Stimulated activated memory B cell treated with anti-CD40 and anti-IgM and Interleukin-4, amounts not matched to agents 10 μg/mL and 1 μg/mL and 100 μg/mL, for 72 hours (primary cell): Measurements from ENCODE around the gene IER3.
"Not testable (repeated sequence)": the region's sequence is repeated elsewhere in the genome, so short reads cannot be mapped to it uniquely, and the experiment has no call there.

Experiments used
- ATAC-seq: fragments of 150-1000 bp; cut with Tn5 transposase; 2 replicates; pipeline ENCODE4 v1.10.0; 2021
- H3K27ac Mint-ChIP-seq: one replicate; pipeline ENCODE4 v1.8.0; 2022; ENCODE audit warnings: mild to moderate bottlenecking, mixed read lengths
- H3K27me3 Mint-ChIP-seq: one replicate; pipeline ENCODE4 v1.8.0; 2022; ENCODE audit warnings: mixed read lengths
- H3K36me3 Mint-ChIP-seq: one replicate; pipeline ENCODE4 v1.8.0; 2022; ENCODE audit warnings: mixed read lengths
- H3K4me1 Mint-ChIP-seq: one replicate; pipeline ENCODE4 v1.8.0; 2022; ENCODE audit warnings: mixed read lengths
- H3K4me3 Mint-ChIP-seq: one replicate; pipeline ENCODE4 v1.8.0; 2022; ENCODE audit warnings: mild to moderate bottlenecking, moderate library complexity, mixed read lengths
- H3K9me3 Mint-ChIP-seq: one replicate; pipeline ENCODE4 v1.8.0; 2022; ENCODE audit warnings: mixed read lengths

The IER3 gene

GRCh38 chr6:30724906-30725667 is 19.3 kb downstream of the IER3 start:
- H3K36me3 Mint-ChIP-seq, result peaks cover 57% of the 10 kb centered on the region
- H3K27ac Mint-ChIP-seq, result peak overlapping the region; percentile 3
- no peaks in the 10 kb centered on the region for H3K9me3 Mint-ChIP-seq
- no peaks in the 10 kb centered on the region for H3K27me3 Mint-ChIP-seq
- ATAC-seq, result no peak
- H3K4me3 Mint-ChIP-seq, result peak overlapping the region; percentile 1
- peaks cover 42% of the 10 kb centered on the region for H3K4me1 Mint-ChIP-seq

GRCh38 chr6:30723843-30724741 is 20.3 kb downstream of the IER3 start:
- Mint-ChIP-seq H3K4me1 (peaks cover 45% of the 10 kb centered on the region), H3K27ac (peak overlapping the region; percentile 3), H3K4me3 (peak overlapping the region; percentile 52), H3K36me3 (peaks cover 54% of the 10 kb centered on the region)
- not testable (repeated sequence) for H3K27me3 Mint-ChIP-seq, H3K9me3 Mint-ChIP-seq, ATAC-seq

DNA sequence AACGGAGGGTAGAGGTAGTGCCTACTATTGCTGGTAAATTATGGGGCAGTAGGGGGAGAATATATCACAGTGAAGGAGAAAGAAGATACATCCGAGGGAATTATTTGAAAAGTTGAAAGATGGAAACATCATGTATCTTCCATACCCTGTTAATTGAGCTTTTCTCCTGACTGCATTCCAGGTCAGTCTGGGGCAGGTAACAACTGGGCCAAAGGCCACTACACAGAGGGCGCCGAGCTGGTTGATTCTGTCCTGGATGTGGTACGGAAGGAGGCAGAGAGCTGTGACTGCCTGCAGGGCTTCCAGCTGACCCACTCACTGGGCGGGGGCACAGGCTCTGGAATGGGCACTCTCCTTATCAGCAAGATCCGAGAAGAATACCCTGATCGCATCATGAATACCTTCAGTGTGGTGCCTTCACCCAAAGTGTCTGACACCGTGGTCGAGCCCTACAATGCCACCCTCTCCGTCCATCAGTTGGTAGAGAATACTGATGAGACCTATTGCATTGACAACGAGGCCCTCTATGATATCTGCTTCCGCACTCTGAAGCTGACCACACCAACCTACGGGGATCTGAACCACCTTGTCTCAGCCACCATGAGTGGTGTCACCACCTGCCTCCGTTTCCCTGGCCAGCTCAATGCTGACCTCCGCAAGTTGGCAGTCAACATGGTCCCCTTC is 21.0 kb downstream of the IER3 start:
- not testable (repeated sequence) for H3K27me3 Mint-ChIP-seq, H3K9me3 Mint-ChIP-seq, ATAC-seq
- Mint-ChIP-seq H3K4me3 (peak overlapping the region; percentile 94), H3K27ac (peak overlapping the region; percentile 94), H3K36me3 (peaks cover 54% of the 10 kb centered on the region), H3K4me1 (peaks cover 45% of the 10 kb centered on the region)

DNA sequence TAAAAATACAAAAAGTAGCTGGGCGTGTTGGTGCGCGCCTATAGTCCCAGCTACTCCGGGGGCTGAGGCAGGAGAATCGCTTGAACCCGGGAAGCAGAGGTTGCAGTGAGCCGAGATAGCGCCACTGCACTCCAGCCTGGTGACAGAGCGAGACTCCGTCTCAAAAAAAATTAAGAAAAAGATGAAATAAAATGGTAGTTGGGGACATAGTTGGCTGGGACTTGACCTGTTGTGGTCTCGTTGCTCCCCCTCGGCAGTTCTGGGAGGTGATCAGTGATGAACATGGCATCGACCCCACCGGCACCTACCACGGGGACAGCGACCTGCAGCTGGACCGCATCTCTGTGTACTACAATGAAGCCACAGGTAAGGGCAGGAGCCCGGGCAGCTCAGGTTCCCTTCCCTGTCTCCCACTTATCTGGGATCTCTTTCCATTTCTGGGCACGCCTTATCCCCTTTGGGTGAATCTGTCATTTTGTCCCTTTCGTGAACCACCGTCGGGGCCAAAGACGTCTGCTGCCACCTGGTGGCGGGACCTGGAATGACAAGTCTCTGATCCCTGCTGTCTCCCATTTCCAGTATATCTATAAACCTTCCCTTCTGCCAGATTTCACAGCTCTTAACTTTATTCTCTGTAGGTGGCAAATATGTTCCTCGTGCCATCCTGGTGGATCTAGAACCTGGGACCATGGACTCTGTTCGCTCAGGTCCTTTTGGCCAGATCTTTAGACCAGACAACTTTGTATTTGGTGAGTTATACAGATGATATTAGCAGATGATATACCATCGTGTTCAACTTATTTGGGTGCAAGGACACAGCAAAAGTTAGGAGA is 21.9 kb downstream of the IER3 start:
- Mint-ChIP-seq H3K36me3 (peaks cover 47% of the 10 kb centered on the region), H3K27me3 (no peaks in the 10 kb centered on the region), H3K9me3 (no peaks in the 10 kb centered on the region), H3K4me1 (peaks cover 49% of the 10 kb centered on the region), H3K27ac (peak overlapping the region; percentile 94), H3K4me3 (peak overlapping the region; percentile 94)
- no peak for ATAC-seq

DNA sequence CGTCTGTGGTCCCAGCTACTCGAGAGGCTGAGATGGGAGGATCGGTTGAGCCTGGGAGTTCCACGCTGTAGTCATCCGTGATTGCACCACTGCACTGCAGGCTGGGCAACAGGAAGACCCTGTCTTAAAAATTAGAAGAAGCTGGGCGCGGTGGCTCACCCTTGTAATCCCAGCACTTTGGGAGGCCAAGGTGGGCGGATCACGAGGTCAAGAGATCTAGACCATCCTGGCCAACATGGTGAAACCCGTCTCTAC is 22.4 kb downstream of the IER3 start:
- H3K27ac Mint-ChIP-seq, result peak overlapping the region; percentile 94
- not testable (repeated sequence) for ATAC-seq, H3K27me3 Mint-ChIP-seq, H3K9me3 Mint-ChIP-seq
- H3K4me1 Mint-ChIP-seq, result peaks cover 54% of the 10 kb centered on the region
- peaks cover 43% of the 10 kb centered on the region for H3K36me3 Mint-ChIP-seq
- H3K4me3 Mint-ChIP-seq, result peak overlapping the region; percentile 94

GRCh38 chr6:30721198-30722024 is 22.9 kb downstream of the IER3 start:
- H3K27me3 Mint-ChIP-seq, result no peaks in the 10 kb centered on the region
- peak overlapping the region; percentile 94 for H3K4me3 Mint-ChIP-seq
- H3K36me3 Mint-ChIP-seq, result peaks cover 40% of the 10 kb centered on the region
- peak; percentile 73 for ATAC-seq
- peaks cover 60% of the 10 kb centered on the region for H3K4me1 Mint-ChIP-seq
- H3K9me3 Mint-ChIP-seq, result no peaks in the 10 kb centered on the region
- H3K27ac Mint-ChIP-seq, result peak overlapping the region; percentile 94

DNA sequence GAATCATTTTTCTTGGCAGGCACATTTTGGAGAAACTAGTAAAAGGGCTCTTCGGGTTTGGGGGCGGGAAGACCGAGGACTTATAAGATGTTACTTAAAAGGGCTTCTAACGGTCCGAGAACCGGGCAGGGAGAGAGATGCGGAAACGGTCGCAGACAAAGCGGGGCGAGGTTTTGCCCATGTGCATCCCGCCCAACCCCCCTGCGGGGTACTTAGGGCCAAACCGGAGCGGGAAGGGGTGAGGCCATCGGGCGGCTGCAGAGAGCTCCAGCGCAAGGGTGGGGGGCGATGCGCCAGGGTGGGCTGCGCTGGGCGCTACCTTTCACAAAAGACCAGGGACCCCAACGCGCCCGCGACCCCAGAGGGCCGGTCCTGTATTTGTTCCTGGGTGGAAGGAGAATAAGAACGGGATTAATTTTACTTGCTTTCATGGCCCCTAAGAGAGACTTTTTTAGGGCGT is 23.6 kb downstream of the IER3 start:
- ATAC-seq, result peak; percentile 22
- peak overlapping the region; percentile 94 for H3K4me3 Mint-ChIP-seq
- H3K4me1 Mint-ChIP-seq, result peaks cover 66% of the 10 kb centered on the region
- peak overlapping the region; percentile 94 for H3K27ac Mint-ChIP-seq
- H3K9me3 Mint-ChIP-seq, result no peaks in the 10 kb centered on the region
- no peaks in the 10 kb centered on the region for H3K27me3 Mint-ChIP-seq
- peaks cover 45% of the 10 kb centered on the region for H3K36me3 Mint-ChIP-seq

DNA sequence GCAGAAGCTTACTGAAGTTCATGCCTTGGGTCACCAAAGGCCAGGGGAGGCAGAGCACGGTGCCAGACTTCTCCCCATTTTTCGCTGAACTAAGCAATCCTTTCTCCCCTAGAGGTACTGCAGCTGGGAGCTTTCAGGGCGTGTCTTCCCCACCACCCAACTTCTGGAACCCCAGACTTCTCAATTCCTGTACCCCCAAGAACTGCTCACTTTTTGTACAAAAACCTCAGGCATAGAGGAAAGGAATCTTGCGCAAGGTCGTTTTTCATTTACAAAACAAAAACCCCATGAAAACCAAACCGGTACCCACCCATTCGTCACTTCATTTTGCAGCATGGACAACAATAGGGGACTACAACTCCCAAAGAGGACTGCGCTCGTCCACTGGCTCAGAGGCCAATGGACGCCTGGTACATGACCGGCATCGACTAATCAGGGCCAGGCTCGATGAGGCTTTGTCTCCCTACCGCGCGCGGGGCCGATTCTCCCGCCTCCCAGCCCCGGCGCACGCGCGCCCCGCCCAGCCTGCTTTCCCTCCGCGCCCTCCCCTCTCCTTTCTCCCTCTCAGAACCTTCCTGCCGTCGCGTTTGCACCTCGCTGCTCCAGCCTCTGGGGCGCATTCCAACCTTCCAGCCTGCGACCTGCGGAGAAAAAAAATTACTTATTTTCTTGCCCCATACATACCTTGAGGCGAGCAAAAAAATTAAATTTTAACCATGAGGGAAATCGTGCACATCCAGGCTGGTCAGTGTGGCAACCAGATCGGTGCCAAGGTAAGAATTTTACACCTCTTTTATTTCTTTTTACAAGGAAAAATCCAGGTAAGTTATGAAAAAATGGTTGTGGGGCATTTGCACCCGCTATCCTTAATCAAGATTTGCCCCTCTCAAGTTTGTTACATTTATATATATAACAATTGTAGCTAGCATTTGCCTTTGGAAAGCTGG is 24.3 kb downstream of the IER3 start, which contains the start of gene TUBB:
Gene TUBB, plus strand, starts transcription at position 562 of the 947 bp plus-strand sequence. Its CDS starts 155 bp downstream, at position 717.
- Mint-ChIP-seq H3K4me3 (peak within 1 kb of the TSS; percentile 94), H3K4me1 (peaks cover 70% of the 10 kb centered on the region), H3K36me3 (peaks cover 44% of the 10 kb centered on the region), H3K27ac (peak within 1 kb of the TSS; percentile 94), H3K9me3 (no peaks in the 10 kb centered on the region), H3K27me3 (no peaks in the 10 kb centered on the region)
- peak; percentile 82 for ATAC-seq

DNA sequence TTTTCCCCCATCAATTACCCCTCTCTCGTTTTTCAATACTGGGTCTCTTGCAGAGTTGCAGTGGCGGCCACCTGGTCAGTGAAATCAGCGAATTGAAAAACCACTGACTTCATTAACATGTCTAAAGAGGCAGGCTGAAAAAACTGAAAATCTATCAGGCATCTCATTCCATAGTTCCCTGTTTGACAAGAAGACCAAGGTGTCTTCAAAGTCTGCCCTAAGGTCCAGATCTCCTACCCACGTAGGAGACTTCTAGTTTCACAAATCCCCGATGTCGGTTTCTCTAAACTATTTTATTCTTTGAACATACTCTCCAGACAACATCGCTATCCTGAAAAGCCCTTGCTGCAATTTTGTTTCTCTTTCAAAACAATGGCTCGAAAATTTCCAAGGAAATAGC is 25.0 kb downstream of the IER3 start:
- Mint-ChIP-seq H3K27ac (peak overlapping the region; percentile 94), H3K27me3 (no peaks in the 10 kb centered on the region), H3K9me3 (no peaks in the 10 kb centered on the region), H3K36me3 (peaks cover 45% of the 10 kb centered on the region), H3K4me3 (peak overlapping the region; percentile 94), H3K4me1 (peaks cover 69% of the 10 kb centered on the region)
- no peak for ATAC-seq

GRCh38 chr6:30717845-30718720 is 26.3 kb downstream of the IER3 start:
- H3K27me3 Mint-ChIP-seq, H3K9me3 Mint-ChIP-seq, ATAC-seq: not testable (repeated sequence)
- Mint-ChIP-seq H3K4me1 (peaks cover 62% of the 10 kb centered on the region), H3K4me3 (peak overlapping the region; percentile 97), H3K36me3 (peaks cover 41% of the 10 kb centered on the region), H3K27ac (peak overlapping the region; percentile 99)

GRCh38 chr6:30717129-30717844 is 27.1 kb downstream of the IER3 start, which contains the start of gene MDC1:
Gene MDC1, minus strand, starts transcription at chr6:30717281. Its CDS starts 2,106 bp downstream, at chr6:30715175.
- Mint-ChIP-seq H3K9me3 (no peaks in the 10 kb centered on the region), H3K27ac (peak within 1 kb of the TSS; percentile 99), H3K36me3 (peaks cover 41% of the 10 kb centered on the region), H3K4me1 (peaks cover 62% of the 10 kb centered on the region), H3K27me3 (no peaks in the 10 kb centered on the region), H3K4me3 (peak within 1 kb of the TSS; percentile 97)
- peak; percentile 89 for ATAC-seq

- H3K4me3 Mint-ChIP-seq, result peak overlapping the region; percentile 97
- H3K27me3 Mint-ChIP-seq, result no peaks in the 10 kb centered on the region
- H3K9me3 Mint-ChIP-seq, result no peaks in the 10 kb centered on the region
- peaks cover 62% of the 10 kb centered on the region for H3K4me1 Mint-ChIP-seq
- peak overlapping the region; percentile 99 for H3K27ac Mint-ChIP-seq
- ATAC-seq, result no peak
- H3K36me3 Mint-ChIP-seq, result peaks cover 41% of the 10 kb centered on the region
Measured at GRCh38 chr6:30716879-30717128, 27.5 kb downstream of the IER3 start.
